ENCODE data around the gene AKNAD1.

- TF ChIP-seq ZNF701 (tag by site-specific recombination; IDR thresholded peaks at IDR 0.05) (no peak), KLF10 (tag by site-specific recombination; IDR thresholded peaks at IDR 0.05) (no peak), ZNF561 (tag by site-specific recombination; IDR thresholded peaks at IDR 0.05; ENCODE audit: borderline replicate concordance) (no peak), REST (tag by site-specific recombination; IDR thresholded peaks at IDR 0.05) (no peak)
These were observed 41.2 kb upstream of the AKNAD1 start for GRCh38 chr1:108897865-108898720.
